Measurements from ENCODE around the gene CYP26B1.

The CYP26B1 gene

GRCh38 chr2:72153026-72153791, 5.5 kb upstream of the CYP26B1 start:
- H3K9ac ChIP-seq (ENCODE audit: insufficient read length): peak overlapping the region; percentile 37
- no peak overlapping the region for H3K27ac ChIP-seq
- H3K36me3 ChIP-seq (ENCODE audit: insufficient read depth, low read length): no peaks in the 10 kb centered on the region
- no peak overlapping the region for H3K4me3 ChIP-seq
- no peaks in the 10 kb centered on the region for H3K9me3 ChIP-seq (ENCODE audit: low read depth, low read length)
- DNase-seq (ENCODE audit: low read depth, low spot score): no peak
- no peak for TF ChIP-seq FOXP2 (optimal IDR thresholded peaks at IDR 0.05; ENCODE audit: control extremely low read depth, extremely low read length, insufficient read depth)
- no peak for TF ChIP-seq EZH2 (IDR thresholded peaks at IDR 0.05)
- no peak for TF ChIP-seq POLR2AphosphoS5 (IDR thresholded peaks at IDR 0.05; ENCODE audit: borderline replicate concordance, low read depth, low read length)

GRCh38 chr2:72150861-72151356, 3.2 kb upstream of the CYP26B1 start:
- Histone ChIP-seq H3K4me3 (no peak overlapping the region), H3K36me3 (ENCODE audit: insufficient read depth, low read length) (no peaks in the 10 kb centered on the region), H3K27ac (no peak overlapping the region), H3K9ac (ENCODE audit: insufficient read length) (no peak overlapping the region), H3K9me3 (ENCODE audit: low read depth, low read length) (no peaks in the 10 kb centered on the region)
- DNase-seq (ENCODE audit: low read depth, low spot score): no peak
- TF ChIP-seq EZH2 (IDR thresholded peaks at IDR 0.05) (no peak), FOXP2 (optimal IDR thresholded peaks at IDR 0.05; ENCODE audit: control extremely low read depth, extremely low read length, insufficient read depth) (no peak), POLR2AphosphoS5 (IDR thresholded peaks at IDR 0.05; ENCODE audit: borderline replicate concordance, low read depth, low read length) (no peak)

GRCh38 chr2:72150157-72150860, 2.6 kb upstream of the CYP26B1 start:
- H3K9me3 ChIP-seq (ENCODE audit: low read depth, low read length): no peaks in the 10 kb centered on the region
- H3K4me3 ChIP-seq: peak overlapping the region; percentile 81
- H3K9ac ChIP-seq (ENCODE audit: insufficient read length): no peak overlapping the region
- H3K27ac ChIP-seq: no peak overlapping the region
- TF ChIP-seq FOXP2 (optimal IDR thresholded peaks at IDR 0.05; ENCODE audit: control extremely low read depth, extremely low read length, insufficient read depth) (no peak), POLR2AphosphoS5 (IDR thresholded peaks at IDR 0.05; ENCODE audit: borderline replicate concordance, low read depth, low read length) (no peak), EZH2 (IDR thresholded peaks at IDR 0.05) (no peak)
- peak; percentile 40 for DNase-seq (ENCODE audit: low read depth, low spot score)
- H3K36me3 ChIP-seq (ENCODE audit: insufficient read depth, low read length): no peaks in the 10 kb centered on the region

- Histone ChIP-seq H3K9me3 (ENCODE audit: low read depth, low read length) (no peaks in the 10 kb centered on the region), H3K27ac (no peak overlapping the region), H3K36me3 (ENCODE audit: insufficient read depth, low read length) (no peaks in the 10 kb centered on the region), H3K4me3 (peak overlapping the region; percentile 81), H3K9ac (ENCODE audit: insufficient read length) (no peak overlapping the region)
- TF ChIP-seq FOXP2 (optimal IDR thresholded peaks at IDR 0.05; ENCODE audit: control extremely low read depth, extremely low read length, insufficient read depth) (no peak), POLR2AphosphoS5 (IDR thresholded peaks at IDR 0.05; ENCODE audit: borderline replicate concordance, low read depth, low read length) (no peak), EZH2 (IDR thresholded peaks at IDR 0.05) (no peak)
- no peak for DNase-seq (ENCODE audit: low read depth, low spot score)
These were observed 2.0 kb upstream of the CYP26B1 start for GRCh38 chr2:72149556-72150156.

GRCh38 chr2:72148837-72149555, 1.3 kb upstream of the CYP26B1 start:
- H3K27ac ChIP-seq: peak overlapping the region; percentile 42; the same call in 1 of the 2 replicates
- no peak for DNase-seq (ENCODE audit: low read depth, low spot score)
- no peaks in the 10 kb centered on the region for H3K9me3 ChIP-seq (ENCODE audit: low read depth, low read length)
- no peak overlapping the region for H3K9ac ChIP-seq (ENCODE audit: insufficient read length)
- H3K4me3 ChIP-seq: peak overlapping the region; percentile 81
- no peak for TF ChIP-seq FOXP2 (optimal IDR thresholded peaks at IDR 0.05; ENCODE audit: control extremely low read depth, extremely low read length, insufficient read depth)
- peak; percentile 57 for TF ChIP-seq POLR2AphosphoS5 (IDR thresholded peaks at IDR 0.05; ENCODE audit: borderline replicate concordance, low read depth, low read length)
- no peaks in the 10 kb centered on the region for H3K36me3 ChIP-seq (ENCODE audit: insufficient read depth, low read length)

- Histone ChIP-seq H3K9ac (ENCODE audit: insufficient read length) (peak overlapping the region; percentile 72), H3K27ac (peak overlapping the region; percentile 42; the same call in 1 of the 2 replicates), H3K9me3 (ENCODE audit: low read depth, low read length) (no peaks in the 10 kb centered on the region), H3K4me3 (peak overlapping the region; percentile 81), H3K36me3 (ENCODE audit: insufficient read depth, low read length) (no peaks in the 10 kb centered on the region)
- TF ChIP-seq FOXP2 (optimal IDR thresholded peaks at IDR 0.05; ENCODE audit: control extremely low read depth, extremely low read length, insufficient read depth) (no peak), POLR2AphosphoS5 (IDR thresholded peaks at IDR 0.05; ENCODE audit: borderline replicate concordance, low read depth, low read length) (no peak), EZH2 (IDR thresholded peaks at IDR 0.05) (no peak)
- no peak for DNase-seq (ENCODE audit: low read depth, low spot score)
These were observed 558 bp upstream of the CYP26B1 start for GRCh38 chr2:72148003-72148836.

Measured in SK-N-MC (cell line).